Panc1 (cell line): ENCODE results near the gene HGFAC.

ENCODE experiments used
- POLR2AphosphoS5 ChIP-seq: IDR thresholded peaks from 2 replicates; pipeline ENCODE4 v1.6.1; 2012; ENCODE audit warnings: mild to moderate bottlenecking, low read depth, low read length, moderate library complexity
- SIN3A ChIP-seq: IDR thresholded peaks from 2 replicates; pipeline ENCODE4 v1.6.1; 2012; ENCODE audit warnings: low read depth, mild to moderate bottlenecking, low read length, moderate library complexity, borderline replicate concordance; ENCODE audit not compliant: insufficient read depth
- TCF7L2 ChIP-seq: IDR thresholded peaks from 2 replicates; pipeline ENCODE4 v1.6.1; 2011; ENCODE audit warnings: mild to moderate bottlenecking, low read depth, low read length, inconsistent platforms
- TF ChIP-seq, protein P1 (sequence below), 2 experiments: IDR thresholded peaks; 2 replicates each; pipeline ENCODE4 v1.6.1; 2011 to 2012; ENCODE audit warnings: low read depth in 2 of 2, control low read depth in 1 of 2, low read length in 1 of 2, mild to moderate bottlenecking in 1 of 2, moderate library complexity in 1 of 2; ENCODE audit not compliant: insufficient read depth in 1 of 2
- TF ChIP-seq, protein P2 (sequence below): fragments of 450-650 bp; IDR thresholded peaks from 2 replicates; pipeline ENCODE4 v1.5.1; 2017; ENCODE audit warnings: mild to moderate bottlenecking

DNA sequence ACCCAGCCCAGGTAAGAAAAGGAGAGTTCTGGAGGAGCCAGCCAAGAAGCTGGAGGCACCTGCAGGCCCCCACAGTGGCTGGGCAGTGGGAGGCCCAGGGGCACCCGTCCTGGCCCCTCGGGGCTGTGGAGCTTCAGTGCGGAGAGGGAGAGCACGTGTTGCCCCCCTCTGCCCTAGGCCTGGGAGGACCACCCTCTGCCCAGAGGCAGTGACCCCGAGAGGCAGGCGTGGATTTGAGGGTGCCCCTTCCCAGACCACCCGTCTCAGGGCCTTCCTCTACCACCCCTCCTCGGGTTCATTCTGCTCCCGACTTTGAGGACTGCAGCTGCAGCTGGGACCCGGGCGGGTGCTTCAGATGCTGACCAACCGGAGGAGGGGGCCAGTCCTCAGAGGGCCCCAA, 12.1 kb upstream of the HGFAC start:
- TF ChIP-seq, protein P1, sequence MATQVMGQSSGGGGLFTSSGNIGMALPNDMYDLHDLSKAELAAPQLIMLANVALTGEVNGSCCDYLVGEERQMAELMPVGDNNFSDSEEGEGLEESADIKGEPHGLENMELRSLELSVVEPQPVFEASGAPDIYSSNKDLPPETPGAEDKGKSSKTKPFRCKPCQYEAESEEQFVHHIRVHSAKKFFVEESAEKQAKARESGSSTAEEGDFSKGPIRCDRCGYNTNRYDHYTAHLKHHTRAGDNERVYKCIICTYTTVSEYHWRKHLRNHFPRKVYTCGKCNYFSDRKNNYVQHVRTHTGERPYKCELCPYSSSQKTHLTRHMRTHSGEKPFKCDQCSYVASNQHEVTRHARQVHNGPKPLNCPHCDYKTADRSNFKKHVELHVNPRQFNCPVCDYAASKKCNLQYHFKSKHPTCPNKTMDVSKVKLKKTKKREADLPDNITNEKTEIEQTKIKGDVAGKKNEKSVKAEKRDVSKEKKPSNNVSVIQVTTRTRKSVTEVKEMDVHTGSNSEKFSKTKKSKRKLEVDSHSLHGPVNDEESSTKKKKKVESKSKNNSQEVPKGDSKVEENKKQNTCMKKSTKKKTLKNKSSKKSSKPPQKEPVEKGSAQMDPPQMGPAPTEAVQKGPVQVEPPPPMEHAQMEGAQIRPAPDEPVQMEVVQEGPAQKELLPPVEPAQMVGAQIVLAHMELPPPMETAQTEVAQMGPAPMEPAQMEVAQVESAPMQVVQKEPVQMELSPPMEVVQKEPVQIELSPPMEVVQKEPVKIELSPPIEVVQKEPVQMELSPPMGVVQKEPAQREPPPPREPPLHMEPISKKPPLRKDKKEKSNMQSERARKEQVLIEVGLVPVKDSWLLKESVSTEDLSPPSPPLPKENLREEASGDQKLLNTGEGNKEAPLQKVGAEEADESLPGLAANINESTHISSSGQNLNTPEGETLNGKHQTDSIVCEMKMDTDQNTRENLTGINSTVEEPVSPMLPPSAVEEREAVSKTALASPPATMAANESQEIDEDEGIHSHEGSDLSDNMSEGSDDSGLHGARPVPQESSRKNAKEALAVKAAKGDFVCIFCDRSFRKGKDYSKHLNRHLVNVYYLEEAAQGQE (IDR thresholded peaks at IDR 0.05; ENCODE audit: insufficient read depth in 1 of 2, low read depth in 2 of 2, low read length in 1 of 2), result no peak
- TF ChIP-seq, protein P2, sequence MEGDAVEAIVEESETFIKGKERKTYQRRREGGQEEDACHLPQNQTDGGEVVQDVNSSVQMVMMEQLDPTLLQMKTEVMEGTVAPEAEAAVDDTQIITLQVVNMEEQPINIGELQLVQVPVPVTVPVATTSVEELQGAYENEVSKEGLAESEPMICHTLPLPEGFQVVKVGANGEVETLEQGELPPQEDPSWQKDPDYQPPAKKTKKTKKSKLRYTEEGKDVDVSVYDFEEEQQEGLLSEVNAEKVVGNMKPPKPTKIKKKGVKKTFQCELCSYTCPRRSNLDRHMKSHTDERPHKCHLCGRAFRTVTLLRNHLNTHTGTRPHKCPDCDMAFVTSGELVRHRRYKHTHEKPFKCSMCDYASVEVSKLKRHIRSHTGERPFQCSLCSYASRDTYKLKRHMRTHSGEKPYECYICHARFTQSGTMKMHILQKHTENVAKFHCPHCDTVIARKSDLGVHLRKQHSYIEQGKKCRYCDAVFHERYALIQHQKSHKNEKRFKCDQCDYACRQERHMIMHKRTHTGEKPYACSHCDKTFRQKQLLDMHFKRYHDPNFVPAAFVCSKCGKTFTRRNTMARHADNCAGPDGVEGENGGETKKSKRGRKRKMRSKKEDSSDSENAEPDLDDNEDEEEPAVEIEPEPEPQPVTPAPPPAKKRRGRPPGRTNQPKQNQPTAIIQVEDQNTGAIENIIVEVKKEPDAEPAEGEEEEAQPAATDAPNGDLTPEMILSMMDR, result no peak
- no peak for TF ChIP-seq POLR2AphosphoS5
- TF ChIP-seq SIN3A, result no peak
- no peak for TF ChIP-seq TCF7L2
